HepG2 (cell line): ENCODE results near the gene ACSS2.

ENCODE experiments used
- ARNT2 ChIP-seq: sonication (generic); formaldehyde crosslinking; IDR thresholded peaks from 2 replicates; pipeline ENCODE4 v1.8.0; 2022; ENCODE audit warnings: mild to moderate bottlenecking, low read depth, missing genetic modification reagents, moderate library complexity
- HNRNPK ChIP-seq: fragments of 200-400 bp; formaldehyde crosslinking; IDR thresholded peaks from 2 replicates; pipeline ENCODE4 v1.6.1; 2018; ENCODE audit warnings: low read length, low read depth, moderate library complexity, mild to moderate bottlenecking; ENCODE audit not compliant: poor library complexity, severe bottlenecking
- JARID2 ChIP-seq: sonication (generic); formaldehyde crosslinking; IDR thresholded peaks from 2 replicates; pipeline ENCODE4 v1.8.1; 2023; ENCODE audit warnings: missing genetic modification reagents, inconsistent platforms; ENCODE audit not compliant: insufficient replicate concordance
- JUN ChIP-seq: sonication (generic); formaldehyde crosslinking; IDR thresholded peaks from 2 replicates; pipeline ENCODE4 v1.4.0; 2020; ENCODE audit warnings: mild to moderate bottlenecking, missing genetic modification reagents
- NFIC ChIP-seq: IDR thresholded peaks from 2 replicates; pipeline ENCODE4 v1.6.1; 2012; ENCODE audit warnings: mild to moderate bottlenecking, low read length, inconsistent platforms
- RFX5 ChIP-seq: IDR thresholded peaks from 2 replicates; pipeline ENCODE4 v1.6.1; 2011; ENCODE audit warnings: low read depth, low read length, improper control_type of control experiment
- SNAPC2 ChIP-seq: sonication (generic); formaldehyde crosslinking; IDR thresholded peaks from 2 replicates; pipeline ENCODE4 v1.8.1; 2022; ENCODE audit warnings: mild to moderate bottlenecking, missing genetic modification reagents
- TGIF2 ChIP-seq: IDR thresholded peaks from 2 replicates; pipeline ENCODE4 v1.6.1; 2016; ENCODE audit warnings: control low read depth, missing compliant biosample characterization
- ZNF281 ChIP-seq: sonication (generic); formaldehyde crosslinking; IDR thresholded peaks from 2 replicates; pipeline ENCODE4 v1.4.0; 2020; ENCODE audit warnings: missing genetic modification reagents, borderline replicate concordance
- ZSCAN5A ChIP-seq: sonication (generic); formaldehyde crosslinking; IDR thresholded peaks from 2 replicates; pipeline ENCODE4 v1.8.0; 2022; ENCODE audit warnings: mild to moderate bottlenecking, missing genetic modification reagents, borderline replicate concordance

- TF ChIP-seq TGIF2 = no peak
- TF ChIP-seq ZNF281 (CRISPR knock-in tag) = no peak
- TF ChIP-seq JARID2 (CRISPR knock-in tag) = no peak
- no peak for TF ChIP-seq RFX5
- no peak for TF ChIP-seq HNRNPK
- TF ChIP-seq JUN (CRISPR knock-in tag) = no peak
- no peak for TF ChIP-seq ZSCAN5A (CRISPR knock-in tag)
- no peak for TF ChIP-seq ARNT2 (CRISPR knock-in tag)
- TF ChIP-seq SNAPC2 (CRISPR knock-in tag) = no peak
- TF ChIP-seq NFIC = no peak
Observed at GRCh38 chr20:34942301-34942700, 65.9 kb downstream of the ACSS2 start.
